ENCODE data around the gene ASCC3.

ASCC3 gene

GRCh38 chr6:100553243-100553642 is 327.9 kb downstream of the ASCC3 start:
- Histone ChIP-seq H3F3A (ENCODE audit: control insufficient read depth, insufficient read depth) (no peaks in the 10 kb centered on the region), H3K79me2 (ENCODE audit: control insufficient read depth, low read length) (no peaks in the 10 kb centered on the region), H3K4me2 (ENCODE audit: low read length) (no peak overlapping the region), H3K9me2 (replicated peaks; ENCODE audit: control insufficient read depth, low read length) (no peaks in the 10 kb centered on the region), H3K27me3 (ENCODE audit: control insufficient read depth, low read length) (no peaks in the 10 kb centered on the region), H3K9me3 (ENCODE audit: control insufficient read depth, insufficient read depth, low read length) (no peaks in the 10 kb centered on the region), H3K36me3 (ENCODE audit: control insufficient read depth, low read length) (no peaks in the 10 kb centered on the region), H3K27ac (ENCODE audit: low read depth, low read length) (no peak overlapping the region), H3K4me3 (ENCODE audit: low read length) (no peak overlapping the region), H3K4me1 (ENCODE audit: control insufficient read depth, low read length) (no peaks in the 10 kb centered on the region), H4K20me1 (ENCODE audit: control insufficient read depth, insufficient read depth, low read depth, low read length) (no peaks in the 10 kb centered on the region)
- TF ChIP-seq EZH2phosphoT487 (IDR thresholded peaks at IDR 0.05; ENCODE audit: borderline replicate concordance, low read length) = no peak
- TF ChIP-seq, protein P1, sequence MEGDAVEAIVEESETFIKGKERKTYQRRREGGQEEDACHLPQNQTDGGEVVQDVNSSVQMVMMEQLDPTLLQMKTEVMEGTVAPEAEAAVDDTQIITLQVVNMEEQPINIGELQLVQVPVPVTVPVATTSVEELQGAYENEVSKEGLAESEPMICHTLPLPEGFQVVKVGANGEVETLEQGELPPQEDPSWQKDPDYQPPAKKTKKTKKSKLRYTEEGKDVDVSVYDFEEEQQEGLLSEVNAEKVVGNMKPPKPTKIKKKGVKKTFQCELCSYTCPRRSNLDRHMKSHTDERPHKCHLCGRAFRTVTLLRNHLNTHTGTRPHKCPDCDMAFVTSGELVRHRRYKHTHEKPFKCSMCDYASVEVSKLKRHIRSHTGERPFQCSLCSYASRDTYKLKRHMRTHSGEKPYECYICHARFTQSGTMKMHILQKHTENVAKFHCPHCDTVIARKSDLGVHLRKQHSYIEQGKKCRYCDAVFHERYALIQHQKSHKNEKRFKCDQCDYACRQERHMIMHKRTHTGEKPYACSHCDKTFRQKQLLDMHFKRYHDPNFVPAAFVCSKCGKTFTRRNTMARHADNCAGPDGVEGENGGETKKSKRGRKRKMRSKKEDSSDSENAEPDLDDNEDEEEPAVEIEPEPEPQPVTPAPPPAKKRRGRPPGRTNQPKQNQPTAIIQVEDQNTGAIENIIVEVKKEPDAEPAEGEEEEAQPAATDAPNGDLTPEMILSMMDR (IDR thresholded peaks at IDR 0.05; ENCODE audit: low read depth, low read length, poor library complexity, severe bottlenecking) = no peak

GRCh38 chr6:100549406-100550167 is 331.5 kb downstream of the ASCC3 start:
- no peak for TF ChIP-seq EZH2phosphoT487 (IDR thresholded peaks at IDR 0.05; ENCODE audit: borderline replicate concordance, low read length)
- TF ChIP-seq, protein P1 (IDR thresholded peaks at IDR 0.05; ENCODE audit: low read depth, low read length, poor library complexity, severe bottlenecking) = no peak
- Histone ChIP-seq H3K27ac (ENCODE audit: low read depth, low read length) (no peak overlapping the region), H3F3A (ENCODE audit: control insufficient read depth, insufficient read depth) (no peaks in the 10 kb centered on the region), H3K4me1 (ENCODE audit: control insufficient read depth, low read length) (no peaks in the 10 kb centered on the region), H3K79me2 (ENCODE audit: control insufficient read depth, low read length) (no peaks in the 10 kb centered on the region), H3K9me2 (replicated peaks; ENCODE audit: control insufficient read depth, low read length) (no peaks in the 10 kb centered on the region), H3K4me3 (ENCODE audit: low read length) (no peak overlapping the region), H3K9me3 (ENCODE audit: control insufficient read depth, insufficient read depth, low read length) (no peaks in the 10 kb centered on the region), H3K27me3 (ENCODE audit: control insufficient read depth, low read length) (no peaks in the 10 kb centered on the region), H4K20me1 (ENCODE audit: control insufficient read depth, insufficient read depth, low read depth, low read length) (no peaks in the 10 kb centered on the region), H3K36me3 (ENCODE audit: control insufficient read depth, low read length) (no peaks in the 10 kb centered on the region), H3K4me2 (ENCODE audit: low read length) (no peak overlapping the region)

DNA sequence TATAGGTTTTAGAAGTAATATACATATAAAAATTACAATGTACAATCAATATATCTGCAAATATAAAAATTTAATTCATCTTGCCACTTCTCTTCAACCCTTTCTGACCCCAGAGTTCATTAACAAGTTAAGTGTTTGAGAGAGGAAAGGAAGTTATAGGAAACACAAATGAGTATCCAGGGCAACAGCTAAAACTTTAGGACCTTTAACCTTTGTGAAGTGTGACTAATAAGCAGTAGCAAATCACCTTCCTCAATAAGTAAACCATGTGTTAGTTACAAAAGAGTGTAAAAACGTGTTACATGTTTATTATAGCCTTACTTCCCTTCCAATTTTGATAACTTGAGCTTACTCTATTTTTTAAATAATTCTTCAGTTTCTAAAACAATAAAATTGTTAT is 343.0 kb downstream of the ASCC3 start:
- H3K4me1 ChIP-seq (ENCODE audit: control insufficient read depth, low read length) = no peaks in the 10 kb centered on the region
- H3K27ac ChIP-seq (ENCODE audit: low read depth, low read length) = no peak overlapping the region

More for the DNA sequence above, 343.0 kb downstream of the ASCC3 start:
- H3K36me3 ChIP-seq (ENCODE audit: control insufficient read depth, low read length) = peaks cover 4% of the 10 kb centered on the region
- H3K4me2 ChIP-seq (ENCODE audit: low read length) = no peak overlapping the region
- H3K27me3 ChIP-seq (ENCODE audit: control insufficient read depth, low read length) = no peaks in the 10 kb centered on the region
- H3K79me2 ChIP-seq (ENCODE audit: control insufficient read depth, low read length) = no peaks in the 10 kb centered on the region
- TF ChIP-seq, protein P1 (IDR thresholded peaks at IDR 0.05; ENCODE audit: low read depth, low read length, poor library complexity, severe bottlenecking) = no peak
- TF ChIP-seq EZH2phosphoT487 (IDR thresholded peaks at IDR 0.05; ENCODE audit: borderline replicate concordance, low read length) = no peak
- no peaks in the 10 kb centered on the region for H3K9me2 ChIP-seq (replicated peaks; ENCODE audit: control insufficient read depth, low read length)
- H4K20me1 ChIP-seq (ENCODE audit: control insufficient read depth, insufficient read depth, low read depth, low read length) = no peaks in the 10 kb centered on the region
- H3K9me3 ChIP-seq (ENCODE audit: control insufficient read depth, insufficient read depth, low read length) = no peaks in the 10 kb centered on the region
- H3F3A ChIP-seq (ENCODE audit: control insufficient read depth, insufficient read depth) = no peaks in the 10 kb centered on the region
- no peak overlapping the region for H3K4me3 ChIP-seq (ENCODE audit: low read length)

Data from DOHH2 (cell line).